Left hindlimb (tissue), 1 donor: ENCODE measurements around the gene GMDS.
A peak's percentile ranks its signal among the peaks of the same experiment; 100 is the strongest.

ENCODE experiments used
- DNase-seq: peaks from one replicate; pipeline ENCODE4 v3.0.0-alpha.2; 2018

The GMDS gene

DNA sequence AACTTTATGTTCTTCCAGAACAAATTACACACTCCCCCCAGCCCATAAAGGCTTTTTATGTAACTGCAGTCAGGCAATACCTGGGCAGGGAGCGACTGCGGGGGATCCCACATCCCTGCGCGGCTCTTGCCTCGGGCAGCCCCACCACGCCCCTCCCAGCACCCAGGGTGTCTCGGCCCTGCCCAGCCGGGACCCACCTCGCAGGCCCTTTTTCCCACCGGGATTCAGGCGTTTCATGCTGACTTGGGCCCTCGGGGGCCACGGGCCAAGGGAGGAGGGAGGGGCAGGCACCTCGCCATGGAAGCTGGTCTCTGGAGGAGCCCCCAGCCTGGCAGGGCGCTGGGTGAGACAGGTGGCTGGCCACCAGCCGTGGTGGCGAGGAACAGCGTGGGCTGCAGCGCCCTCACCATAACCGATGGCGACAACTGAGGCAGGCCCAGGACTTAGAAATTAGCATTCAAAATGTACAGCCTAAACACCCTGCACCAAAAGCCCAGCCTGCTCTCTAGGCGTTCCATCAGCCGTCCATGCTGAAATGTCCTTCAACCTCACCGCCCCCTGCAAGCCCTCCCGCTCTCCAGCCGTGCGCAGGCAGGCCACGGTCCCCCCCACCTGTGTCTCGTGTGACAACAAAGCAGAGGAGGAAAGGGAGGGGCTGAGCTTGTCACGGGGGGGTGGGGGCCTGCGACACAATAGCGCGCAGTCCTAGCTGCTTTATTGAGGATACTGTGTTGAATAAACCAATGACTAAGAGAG lies 650.8 kb downstream of the GMDS start:
- peak; percentile 16 for DNase-seq

DNA sequence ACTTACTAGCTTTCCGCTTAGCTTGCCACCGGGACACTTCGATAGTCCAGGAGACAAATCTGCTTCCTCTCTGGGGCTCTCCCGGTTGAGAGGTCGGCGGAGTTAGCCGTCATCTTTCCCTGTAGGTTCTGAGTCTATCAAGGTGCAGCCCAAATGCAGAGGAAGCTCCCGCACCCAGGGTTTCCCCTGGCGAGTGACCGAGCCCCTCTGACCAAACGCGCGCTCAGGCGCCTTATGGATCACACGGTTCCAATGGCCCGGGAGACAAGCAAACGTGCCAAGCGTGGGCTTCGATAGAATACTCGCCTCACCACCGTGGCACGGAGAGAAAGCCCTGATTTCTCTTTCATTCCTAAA lies 651.5 kb downstream of the GMDS start:
- DNase-seq: peak; percentile 26

- peak; percentile 26 for DNase-seq
These were observed 652.0 kb downstream of the GMDS start for GRCh38 chr6:1593286-1593957.

DNA sequence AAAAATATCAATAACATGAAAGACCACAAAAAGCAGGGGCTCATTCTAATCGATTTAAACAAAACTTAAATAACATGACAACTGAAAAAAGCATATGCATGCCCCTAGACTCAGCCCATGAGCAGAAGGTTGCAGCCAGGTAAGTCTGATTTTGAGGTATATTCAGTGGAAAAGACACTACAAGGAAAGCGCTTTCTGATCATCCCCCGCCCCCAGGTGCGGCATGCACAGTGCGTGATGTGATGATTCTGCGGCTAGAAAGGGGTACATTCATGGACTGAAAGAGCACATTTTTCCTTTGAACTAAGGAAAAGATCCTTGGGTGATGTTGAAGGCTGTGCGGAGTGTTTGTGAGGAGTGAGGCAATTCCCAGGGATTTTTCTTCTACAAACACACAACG lies 652.6 kb downstream of the GMDS start:
- no peak for DNase-seq

DNA sequence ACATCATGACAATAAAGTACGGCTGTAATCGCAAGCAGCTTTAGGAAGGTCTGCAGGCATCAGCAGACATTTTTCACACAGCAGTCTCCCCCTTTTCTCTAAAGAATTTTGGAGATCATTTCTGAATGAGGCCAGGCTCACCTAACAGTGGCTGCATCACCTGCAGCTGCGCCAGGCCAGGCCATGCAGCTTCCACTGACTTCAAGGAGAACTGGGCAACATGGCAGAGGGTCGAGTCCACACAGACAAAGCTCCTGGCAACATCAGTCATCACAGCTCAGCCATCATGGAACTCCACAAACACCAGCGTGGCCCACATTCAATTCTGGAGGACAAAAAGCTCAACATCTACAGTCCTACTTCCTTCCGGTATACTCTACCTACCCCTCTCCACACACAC lies 653.5 kb downstream of the GMDS start:
- DNase-seq: no peak

DNA sequence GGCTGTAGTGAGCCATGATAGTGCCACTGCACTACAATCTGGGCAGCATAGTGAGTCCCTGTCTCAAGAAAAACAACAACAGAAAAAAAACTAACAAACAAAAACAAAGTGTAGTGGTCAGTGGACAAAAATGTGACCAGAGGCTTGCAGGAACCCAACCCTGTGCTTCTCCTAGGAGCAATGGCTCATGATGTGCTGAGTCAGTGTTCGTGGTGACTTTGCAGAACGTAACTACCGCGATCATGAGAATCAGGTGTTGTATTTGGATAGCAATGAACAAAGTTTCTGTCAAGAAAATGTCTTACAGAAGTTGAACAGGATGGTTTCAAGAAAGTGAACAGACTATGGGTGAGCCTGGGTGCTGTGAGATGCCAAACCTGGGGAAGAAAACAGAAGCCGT lies 654.2 kb downstream of the GMDS start:
- DNase-seq: no peak

DNA sequence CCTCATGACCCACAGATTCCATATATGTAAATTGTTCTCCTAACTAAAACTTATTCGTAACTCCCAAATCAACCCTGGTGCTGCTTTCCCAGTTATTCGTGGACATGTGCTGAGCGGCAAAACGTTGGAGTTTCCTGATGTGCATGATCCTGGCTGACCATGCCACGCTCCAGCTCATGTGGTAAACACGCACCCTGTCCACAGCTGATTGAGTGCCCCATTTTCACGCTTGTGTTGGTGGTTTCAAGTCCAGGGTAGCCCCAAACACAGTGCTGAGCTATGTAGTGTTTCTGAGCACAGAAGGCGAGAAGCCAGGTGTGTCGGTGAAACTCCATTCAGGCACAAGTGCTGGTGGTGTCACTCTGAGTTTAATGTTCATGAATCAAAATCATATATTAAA lies 654.8 kb downstream of the GMDS start:
- peak; percentile 13 for DNase-seq

- DNase-seq: no peak
These were observed 656.2 kb downstream of the GMDS start for GRCh38 chr6:1589208-1589607.

DNA sequence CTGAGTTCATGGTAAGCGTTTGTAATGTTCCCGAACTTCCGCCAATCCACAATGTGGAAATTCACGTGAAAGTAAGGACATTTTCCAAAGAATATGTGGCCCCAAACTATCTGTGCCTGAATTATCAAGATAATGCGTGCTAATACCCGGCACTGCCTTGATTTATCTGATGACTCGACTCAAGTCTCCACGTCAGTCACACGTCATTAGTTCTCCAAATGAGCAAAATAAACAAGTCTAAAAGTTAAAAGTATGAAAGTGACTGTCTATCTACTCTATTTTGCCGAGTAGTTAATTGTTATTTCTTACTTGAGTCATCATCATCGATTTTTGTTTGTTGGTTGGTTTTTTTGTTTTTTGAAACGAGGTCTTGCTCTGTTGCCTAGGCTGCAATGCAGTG lies 657.4 kb downstream of the GMDS start:
- no peak for DNase-seq

- peak; percentile 69 for DNase-seq
These were observed 657.9 kb downstream of the GMDS start for GRCh38 chr6:1587546-1587945.

DNA sequence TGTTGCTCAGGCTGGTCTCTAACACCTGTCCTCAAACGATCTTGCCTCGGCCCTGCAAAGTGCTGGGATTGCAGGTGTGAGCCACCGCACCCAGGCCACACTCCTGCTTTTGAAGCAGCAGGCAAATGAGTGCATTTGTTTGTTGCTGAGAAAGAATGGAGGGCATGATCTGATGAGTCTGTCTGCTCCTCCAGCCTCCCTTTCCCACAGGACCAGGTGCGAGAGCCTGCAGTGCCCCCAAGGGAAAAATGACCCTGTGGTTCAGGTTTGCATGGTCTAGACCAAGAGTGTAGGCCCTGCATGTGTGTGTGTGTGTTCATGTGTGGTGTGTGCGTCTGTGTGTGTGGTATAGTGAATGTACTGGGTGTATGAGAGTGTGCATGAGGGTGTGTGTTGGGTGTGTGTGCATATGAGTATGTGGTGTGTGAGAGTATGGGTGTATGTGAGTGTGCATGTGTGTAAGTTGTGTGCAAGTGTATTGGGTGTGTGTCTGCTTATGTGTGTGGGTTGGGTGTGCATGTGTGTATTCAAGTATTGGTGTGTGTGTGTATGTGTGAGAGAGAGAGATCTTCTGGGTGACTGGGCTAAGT lies 658.4 kb downstream of the GMDS start:
- DNase-seq: no peak

DNA sequence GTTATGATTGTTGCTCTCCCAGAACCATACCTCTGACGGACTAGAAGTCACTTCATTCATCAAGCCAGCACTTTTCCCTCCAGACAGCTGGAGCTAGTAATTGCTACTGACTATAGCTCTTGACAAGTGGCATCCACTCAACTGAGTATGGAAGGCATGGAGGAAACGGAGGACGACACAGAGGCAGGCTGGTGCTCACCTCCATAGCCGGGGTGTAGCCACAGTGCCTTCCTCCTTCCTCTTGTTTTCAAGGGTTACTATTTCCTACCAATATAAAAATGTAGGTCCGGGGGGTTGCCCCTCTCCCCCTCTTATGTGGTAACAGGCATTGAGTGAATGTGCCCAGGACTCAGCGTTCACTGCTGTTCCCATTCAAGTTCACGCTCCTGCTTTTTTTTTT lies 659.1 kb downstream of the GMDS start:
- DNase-seq: no peak

GRCh38 chr6:1585669-1586049 lies 659.7 kb downstream of the GMDS start:
- no peak for DNase-seq

- DNase-seq: no peak
These were observed 660.3 kb downstream of the GMDS start for GRCh38 chr6:1584996-1585668.

- DNase-seq: no peak
These were observed 661.3 kb downstream of the GMDS start for GRCh38 chr6:1584146-1584545.

- DNase-seq: no peak
These were observed 664.0 kb downstream of the GMDS start for GRCh38 chr6:1581120-1581991.

DNA sequence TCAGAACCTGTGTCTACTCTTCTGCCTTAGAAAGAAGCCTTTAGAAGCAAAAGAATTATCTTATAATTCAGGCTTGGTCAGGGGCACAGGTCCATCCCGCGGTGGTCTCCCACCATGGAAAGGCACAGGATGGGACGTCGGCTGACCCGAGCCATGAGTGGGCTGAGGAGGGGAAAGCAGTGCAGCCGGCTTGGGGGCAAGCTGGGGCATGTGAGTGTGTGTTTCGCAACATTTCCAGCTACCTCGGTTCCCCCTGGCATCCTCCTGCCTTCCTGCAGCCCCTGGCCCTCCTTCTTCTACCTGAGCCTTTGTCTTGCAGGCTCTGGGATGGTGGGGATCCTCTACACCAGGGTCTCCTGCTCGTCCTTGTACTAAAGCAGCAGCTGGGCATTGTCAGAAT lies 664.8 kb downstream of the GMDS start:
- DNase-seq: no peak

GRCh38 chr6:1580109-1580508 lies 665.3 kb downstream of the GMDS start:
- no peak for DNase-seq

DNA sequence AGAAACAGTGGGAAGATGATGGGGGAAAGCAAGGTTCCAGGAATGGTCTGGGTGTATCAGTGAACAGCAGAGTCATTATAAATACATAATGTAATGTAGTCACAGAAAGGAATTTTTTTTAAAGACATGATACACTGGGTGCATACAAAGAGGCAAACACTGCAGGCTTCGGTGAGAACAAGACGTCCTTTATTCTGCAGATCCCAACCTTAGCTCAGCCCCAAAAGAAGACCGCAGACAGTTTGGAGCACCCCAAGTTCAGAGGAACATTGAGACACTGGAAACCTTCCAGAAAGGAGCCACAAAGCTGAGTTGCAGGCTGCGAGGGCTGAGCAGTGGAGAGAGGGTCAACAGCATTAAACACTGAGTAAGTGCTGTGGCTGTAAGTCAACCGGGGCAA lies 666.3 kb downstream of the GMDS start:
- DNase-seq: no peak

DNA sequence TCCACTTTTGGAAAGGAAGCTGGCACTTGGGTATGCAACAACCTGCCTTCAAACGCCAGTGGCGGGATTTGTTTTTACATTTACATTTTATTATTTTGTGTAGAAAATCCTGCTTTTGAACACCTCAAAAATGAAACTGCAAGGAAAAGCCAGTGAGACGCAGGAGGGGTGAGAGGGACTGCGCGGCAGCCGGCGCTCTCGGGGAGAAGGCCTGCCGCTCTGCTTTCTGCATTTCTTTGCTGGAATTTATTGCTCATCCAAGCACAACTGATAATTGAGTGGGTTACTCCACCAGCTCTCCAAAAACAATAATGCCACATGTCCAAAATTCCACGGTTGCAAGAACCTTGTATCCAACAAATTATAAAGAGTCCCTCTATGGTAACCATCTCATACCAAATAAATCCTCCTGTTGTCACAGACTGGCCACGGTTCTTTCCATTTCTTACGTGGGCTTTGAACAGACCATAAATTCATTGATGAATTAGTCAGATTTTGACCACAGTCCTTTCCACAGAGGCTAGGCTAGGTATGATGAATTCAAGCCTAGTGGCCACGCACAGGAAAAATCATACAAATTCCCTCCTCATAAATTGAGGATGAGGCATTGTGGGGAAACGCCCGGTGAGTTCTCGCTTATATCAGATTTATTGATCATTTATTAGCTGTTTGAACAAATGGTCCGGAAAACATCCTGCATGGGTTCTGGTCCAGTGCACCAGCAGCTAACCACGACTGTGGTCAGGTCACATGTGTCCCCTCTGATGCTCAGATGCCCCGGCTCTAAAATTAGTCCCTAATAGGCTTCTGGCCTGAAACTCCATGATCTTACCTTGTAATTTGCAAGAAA lies 667.3 kb downstream of the GMDS start:
- no peak for DNase-seq

GRCh38 chr6:1577146-1577680 lies 668.2 kb downstream of the GMDS start:
- no peak for DNase-seq

DNA sequence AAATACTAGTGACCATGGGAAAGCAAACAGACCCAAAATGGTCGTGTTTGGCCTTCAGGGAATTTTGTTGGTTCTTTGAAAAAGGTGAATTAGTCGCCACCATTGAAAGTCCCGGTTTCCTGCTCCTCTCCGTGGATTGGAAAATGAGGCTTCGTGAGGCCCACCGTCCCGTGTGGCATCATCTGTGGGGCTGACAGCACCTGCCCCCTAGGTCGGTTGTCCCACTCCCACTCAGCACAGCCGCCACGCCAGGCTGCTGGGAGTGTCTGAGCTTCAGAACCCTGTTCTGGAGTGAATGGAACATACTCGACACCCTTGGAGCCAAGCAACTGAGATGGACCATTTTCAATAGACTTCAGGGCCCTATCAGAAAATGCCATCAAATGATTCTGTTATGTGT lies 668.7 kb downstream of the GMDS start:
- DNase-seq: no peak
